PFSK-1 (cell line): ENCODE data around the gene LYPLAL1.

Source experiments
- FOXP2 ChIP-seq: optimal IDR thresholded peaks from 2 replicates; pipeline ENCODE3; 2011; ENCODE audit warnings: borderline replicate concordance, control low read depth, inconsistent platforms; ENCODE audit not compliant: insufficient read depth; ENCODE audit errors: extremely low read length, extremely low read depth
- POLR2AphosphoS5 ChIP-seq: IDR thresholded peaks from 2 replicates; pipeline ENCODE4 v1.6.1; 2012; ENCODE audit warnings: low read depth, mild to moderate bottlenecking, control low read depth, low read length, moderate library complexity
- SIN3A ChIP-seq: IDR thresholded peaks from 2 replicates; pipeline ENCODE4 v1.6.1; 2012; ENCODE audit warnings: mild to moderate bottlenecking, low read length, moderate library complexity, borderline replicate concordance; ENCODE audit not compliant: insufficient read depth
- TAF1 ChIP-seq: IDR thresholded peaks from 2 replicates; pipeline ENCODE4 v1.6.1; 2012; ENCODE audit warnings: low read length, control low read depth, borderline replicate concordance; ENCODE audit not compliant: insufficient read depth
- TF ChIP-seq, protein P1 (sequence below), 2 experiments: IDR thresholded peaks; 2 replicates each; pipeline versions ENCODE4 v1.6.1 to v1.8.0; 2011 to 2012; ENCODE audit warnings: low read depth in 2 of 2, low read length in 2 of 2, control low read depth in 1 of 2, inconsistent platforms in 1 of 2, mild to moderate bottlenecking in 1 of 2, moderate library complexity in 1 of 2; ENCODE audit not compliant: insufficient read depth in 1 of 2

Gene LYPLAL1

DNA sequence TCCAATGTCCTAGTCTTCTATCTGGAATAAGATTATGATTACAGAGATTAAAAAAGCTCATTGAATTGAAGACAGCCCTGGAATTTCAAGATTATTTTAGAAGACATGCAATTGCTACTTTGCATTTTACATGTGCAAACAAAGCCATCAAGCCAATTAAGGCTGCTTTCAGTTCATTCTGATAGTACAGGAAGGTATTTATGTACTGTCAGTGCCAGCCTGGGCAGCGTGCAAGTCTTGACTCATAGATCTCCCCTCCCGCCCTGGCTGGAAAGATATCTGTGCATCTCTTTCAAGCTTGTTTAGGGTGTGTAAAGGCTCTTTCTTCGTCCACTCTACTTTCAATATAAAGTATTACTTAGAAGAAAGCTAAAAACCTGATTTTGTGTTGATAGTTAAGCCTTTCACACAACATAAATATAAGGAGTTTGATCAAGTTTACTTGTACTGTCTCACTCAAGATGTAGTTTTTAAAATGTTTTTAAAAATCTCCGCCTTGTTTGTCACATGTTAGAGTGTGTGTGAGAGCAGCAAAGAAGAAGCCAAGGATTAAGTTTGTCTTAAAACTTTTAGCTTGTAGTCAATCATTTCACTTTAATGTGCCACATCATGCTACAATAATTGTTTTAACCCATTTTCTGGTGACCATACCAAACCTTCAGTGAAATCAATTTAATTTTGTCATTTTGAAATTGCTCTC lies 13.6 kb upstream of the LYPLAL1 start:
- no peak for TF ChIP-seq FOXP2
- no peak for TF ChIP-seq TAF1

DNA sequence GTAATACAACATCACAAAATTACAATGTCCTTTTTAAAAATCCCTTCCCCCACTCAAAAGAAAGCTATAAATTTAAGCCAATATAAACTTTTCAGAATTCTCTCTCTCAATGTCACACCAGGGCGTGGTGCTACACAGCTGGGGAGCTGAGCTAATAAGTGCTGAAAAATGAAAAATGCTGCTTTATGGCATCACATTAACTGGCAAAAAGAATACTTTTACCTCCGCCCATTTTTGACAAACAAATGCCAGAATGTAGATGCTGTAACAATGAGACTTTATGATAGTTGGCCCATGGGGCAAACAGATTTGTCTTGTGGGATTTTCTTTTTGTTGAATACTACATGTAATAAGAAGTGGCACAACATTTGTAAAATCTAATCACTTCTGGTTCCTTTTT lies 12.7 kb upstream of the LYPLAL1 start:
- TF ChIP-seq TAF1: no peak
- no peak for TF ChIP-seq SIN3A
- TF ChIP-seq FOXP2: no peak
- no peak for TF ChIP-seq POLR2AphosphoS5
- TF ChIP-seq, protein P1, sequence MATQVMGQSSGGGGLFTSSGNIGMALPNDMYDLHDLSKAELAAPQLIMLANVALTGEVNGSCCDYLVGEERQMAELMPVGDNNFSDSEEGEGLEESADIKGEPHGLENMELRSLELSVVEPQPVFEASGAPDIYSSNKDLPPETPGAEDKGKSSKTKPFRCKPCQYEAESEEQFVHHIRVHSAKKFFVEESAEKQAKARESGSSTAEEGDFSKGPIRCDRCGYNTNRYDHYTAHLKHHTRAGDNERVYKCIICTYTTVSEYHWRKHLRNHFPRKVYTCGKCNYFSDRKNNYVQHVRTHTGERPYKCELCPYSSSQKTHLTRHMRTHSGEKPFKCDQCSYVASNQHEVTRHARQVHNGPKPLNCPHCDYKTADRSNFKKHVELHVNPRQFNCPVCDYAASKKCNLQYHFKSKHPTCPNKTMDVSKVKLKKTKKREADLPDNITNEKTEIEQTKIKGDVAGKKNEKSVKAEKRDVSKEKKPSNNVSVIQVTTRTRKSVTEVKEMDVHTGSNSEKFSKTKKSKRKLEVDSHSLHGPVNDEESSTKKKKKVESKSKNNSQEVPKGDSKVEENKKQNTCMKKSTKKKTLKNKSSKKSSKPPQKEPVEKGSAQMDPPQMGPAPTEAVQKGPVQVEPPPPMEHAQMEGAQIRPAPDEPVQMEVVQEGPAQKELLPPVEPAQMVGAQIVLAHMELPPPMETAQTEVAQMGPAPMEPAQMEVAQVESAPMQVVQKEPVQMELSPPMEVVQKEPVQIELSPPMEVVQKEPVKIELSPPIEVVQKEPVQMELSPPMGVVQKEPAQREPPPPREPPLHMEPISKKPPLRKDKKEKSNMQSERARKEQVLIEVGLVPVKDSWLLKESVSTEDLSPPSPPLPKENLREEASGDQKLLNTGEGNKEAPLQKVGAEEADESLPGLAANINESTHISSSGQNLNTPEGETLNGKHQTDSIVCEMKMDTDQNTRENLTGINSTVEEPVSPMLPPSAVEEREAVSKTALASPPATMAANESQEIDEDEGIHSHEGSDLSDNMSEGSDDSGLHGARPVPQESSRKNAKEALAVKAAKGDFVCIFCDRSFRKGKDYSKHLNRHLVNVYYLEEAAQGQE (IDR thresholded peaks at IDR 0.05; ENCODE audit: insufficient read depth in 1 of 2, low read depth in 2 of 2, low read length in 2 of 2): no peak

DNA sequence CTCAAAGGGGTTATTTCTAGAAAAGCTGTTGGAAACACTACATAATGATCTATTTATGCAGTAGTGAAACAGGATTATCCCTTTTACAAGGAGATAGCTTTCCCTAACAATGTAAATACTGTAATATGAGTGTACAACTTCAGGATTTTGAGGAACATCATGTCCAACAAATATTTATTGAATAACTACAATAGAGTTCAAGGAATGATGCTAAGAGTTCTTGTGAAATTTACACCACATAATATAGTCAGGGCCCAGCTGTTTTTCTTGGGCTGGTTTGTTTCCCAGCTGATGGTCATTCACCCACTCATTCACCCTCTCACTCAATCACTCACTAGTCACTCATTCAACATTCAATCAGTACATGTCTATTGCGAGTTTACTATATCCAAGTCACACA lies 12.3 kb upstream of the LYPLAL1 start:
- TF ChIP-seq TAF1 (no peak), POLR2AphosphoS5 (no peak), FOXP2 (no peak), SIN3A (no peak)
- TF ChIP-seq, protein P1 (IDR thresholded peaks at IDR 0.05; ENCODE audit: insufficient read depth in 1 of 2, low read depth in 2 of 2, low read length in 2 of 2): no peak

DNA sequence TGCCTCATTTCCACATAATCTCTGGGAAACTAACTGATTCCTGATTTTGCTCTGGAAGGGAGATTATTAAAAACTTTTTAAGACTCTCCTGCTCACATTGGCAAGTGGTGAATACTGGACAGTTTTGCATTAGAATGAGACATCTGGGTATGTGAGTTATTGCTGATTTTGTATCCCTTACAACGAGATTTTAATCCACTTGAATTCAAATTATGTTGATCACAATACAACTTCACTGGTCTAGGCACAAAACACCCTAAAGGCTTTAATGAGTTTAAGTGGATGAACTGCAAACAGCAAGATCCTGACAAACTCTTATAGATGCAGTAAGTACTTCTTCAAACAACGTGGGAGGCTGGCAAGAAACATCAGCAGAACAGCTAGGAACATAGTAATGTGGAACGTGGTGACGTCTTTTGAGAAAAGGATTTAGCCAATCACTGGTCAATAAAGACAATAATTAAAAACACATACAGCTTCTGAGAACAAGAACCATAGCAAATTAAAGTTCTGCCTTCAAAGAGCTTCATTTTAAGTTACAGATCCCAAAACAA lies 10.2 kb upstream of the LYPLAL1 start:
- no peak for TF ChIP-seq FOXP2
- TF ChIP-seq POLR2AphosphoS5: no peak
- TF ChIP-seq, protein P1 (IDR thresholded peaks at IDR 0.05; ENCODE audit: insufficient read depth in 1 of 2, low read depth in 2 of 2, low read length in 2 of 2): no peak
- TF ChIP-seq TAF1: no peak
- no peak for TF ChIP-seq SIN3A

DNA sequence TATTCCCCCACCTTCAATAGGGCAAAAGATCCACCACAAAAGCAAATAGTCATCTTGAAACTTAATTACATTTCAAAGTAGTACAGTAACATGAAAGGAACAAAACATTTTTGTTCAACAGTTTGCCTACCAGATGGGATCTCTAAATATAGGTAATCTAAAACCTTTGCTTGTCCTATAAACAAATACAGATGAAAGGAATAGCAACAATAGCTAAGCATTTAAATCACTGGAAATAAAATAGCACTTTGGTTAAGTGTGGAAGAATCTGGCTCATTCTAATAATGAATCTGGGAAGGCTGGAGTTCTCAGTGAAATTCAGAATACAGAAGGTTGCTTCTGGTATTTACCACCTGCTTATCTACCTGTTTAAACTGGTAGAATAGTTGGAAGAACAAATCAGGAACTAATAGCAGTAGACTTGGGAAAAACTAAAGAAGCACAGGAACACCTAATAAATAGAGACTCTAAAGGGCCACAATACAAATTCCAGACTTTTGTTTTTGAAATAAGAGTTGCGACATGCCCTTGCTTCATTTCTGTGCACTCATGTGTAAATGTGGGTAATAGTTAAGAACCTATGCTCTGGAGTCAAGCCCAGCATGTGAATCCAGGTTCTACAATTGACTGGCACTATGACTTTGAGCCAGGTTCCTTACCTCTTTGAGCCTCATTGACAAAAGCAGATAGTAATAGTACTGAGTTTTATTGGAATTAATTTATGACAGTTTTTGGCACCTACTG lies 2.3 kb upstream of the LYPLAL1 start:
- TF ChIP-seq TAF1 (no peak), SIN3A (no peak), FOXP2 (no peak), POLR2AphosphoS5 (no peak)
- TF ChIP-seq, protein P1 (IDR thresholded peaks at IDR 0.05; ENCODE audit: insufficient read depth in 1 of 2, low read depth in 2 of 2, low read length in 2 of 2): no peak
